IMR-90 (cell line): Measurements from ENCODE around the gene CIZ1. TPM values are rescaled to one million over a fixed set of nuclear protein-coding genes. Genes with fewer than 3 reads are reported as not detected.
A peak's percentile ranks its signal among the peaks of the same experiment; 100 is the strongest.

Source experiments
- ATAC-seq: fragments of 200-7000 bp; cut with Tn5 transposase; 2 replicates; pipeline ENCODE4 v1.9.1; 2020; ENCODE audit warnings: low read depth, mild to moderate bottlenecking, moderate library complexity
- BruUV-seq: library from RNA; stranded (reverse); fragments of 400-500 nt; replicated peaks from 2 replicates; lab custom pipeline; 2021; lab: Mats Ljungman, UMichigan
- CTCF ChIA-PET: fragments of 300-600 bp; formaldehyde crosslinking; extraction: SDS; loops from one replicate; lab custom pipeline; 2021; ENCODE audit warnings: antibody characterized with exemption; lab: Yijun Ruan, JAX
- POLR2A ChIA-PET: fragments of 300-600 bp; sonication (Branson Sonifier 250); formaldehyde crosslinking; loops from one replicate; lab custom pipeline; 2022; ENCODE audit warnings: antibody characterized with exemption; ENCODE audit not compliant: unreplicated experiment; lab: Charles Lee
- DNase-seq: peaks from one replicate; pipeline ENCODE4 v3.0.0; 2013
- H2AFZ ChIP-seq: replicated peaks from 2 replicates; pipeline ENCODE3; 2013; ENCODE audit warnings: low read length, mild to moderate bottlenecking; ENCODE audit not compliant: poor library complexity
- H2AK5ac ChIP-seq: 2 replicates; pipeline ENCODE4 v1.6.1; 2013; ENCODE audit warnings: low read depth, low read length, inconsistent platforms
- H2AK9ac ChIP-seq: replicated peaks from 2 replicates; pipeline ENCODE3; 2013; ENCODE audit warnings: mild to moderate bottlenecking, low read depth, low read length, moderate library complexity; ENCODE audit not compliant: poor library complexity
- H2BK120ac ChIP-seq: 2 replicates; pipeline ENCODE4 v1.6.1; 2013; ENCODE audit warnings: low read depth, low read length, inconsistent platforms
- H2BK15ac ChIP-seq: 3 replicates; pipeline ENCODE4 v1.6.1; 2013; ENCODE audit warnings: low read depth, low read length, inconsistent platforms
- H2BK20ac ChIP-seq: 2 replicates; pipeline ENCODE4 v1.6.1; 2013; ENCODE audit warnings: low read depth, mild to moderate bottlenecking, inconsistent platforms, low read length, moderate library complexity
- H2BK5ac ChIP-seq: 2 replicates; pipeline ENCODE4 v1.6.1; 2013; ENCODE audit warnings: mild to moderate bottlenecking, low read depth, low read length, inconsistent platforms; ENCODE audit not compliant: poor library complexity, severe bottlenecking
- H3K14ac ChIP-seq: replicated peaks from 2 replicates; pipeline ENCODE4 v1.6.1; 2013; ENCODE audit warnings: low read depth, low read length, inconsistent platforms
- H3K18ac ChIP-seq: 2 replicates; pipeline ENCODE4 v1.6.1; 2013; ENCODE audit warnings: low read depth, low read length, control low read depth
- H3K23ac ChIP-seq: 2 replicates; pipeline ENCODE4 v1.6.1; 2013; ENCODE audit warnings: low read depth, low read length, inconsistent platforms
- H3K27ac ChIP-seq: 2 replicates; pipeline ENCODE4 v1.5.1; 2013; ENCODE audit warnings: mild to moderate bottlenecking, control low read depth, low read length; ENCODE audit not compliant: insufficient read depth
- H3K27me3 ChIP-seq: 2 replicates; pipeline ENCODE4 v1.6.1; 2013; ENCODE audit warnings: low read length; ENCODE audit not compliant: control insufficient read depth, insufficient read depth
- H3K36me3 ChIP-seq: 2 replicates; pipeline ENCODE4 v1.6.1; 2013; ENCODE audit warnings: low read length, mixed read lengths; ENCODE audit not compliant: control insufficient read depth, insufficient read depth
- H3K4ac ChIP-seq: 2 replicates; pipeline ENCODE4 v1.6.1; 2013; ENCODE audit warnings: low read depth, low read length, inconsistent platforms
- H3K4me1 ChIP-seq: 2 replicates; pipeline ENCODE4 v1.6.1; 2013; ENCODE audit warnings: low read length, mixed read lengths; ENCODE audit not compliant: control insufficient read depth, insufficient read depth
- H3K4me2 ChIP-seq: 2 replicates; pipeline ENCODE4 v1.6.1; 2013; ENCODE audit warnings: low read depth, mild to moderate bottlenecking, control low read depth, low read length, moderate library complexity
- H3K4me3 ChIP-seq: 2 replicates; pipeline ENCODE4 v1.5.1; 2013; ENCODE audit warnings: low read depth, mild to moderate bottlenecking, control low read depth, low read length, moderate library complexity; ENCODE audit not compliant: insufficient read depth
- H3K56ac ChIP-seq: 2 replicates; pipeline ENCODE4 v1.6.1; 2013; ENCODE audit warnings: low read length, inconsistent platforms; ENCODE audit not compliant: insufficient read depth; ENCODE audit errors: extremely low read depth
- H3K79me1 ChIP-seq, 2 experiments: 2 replicates each; pipeline ENCODE4 v1.6.1; 2013; ENCODE audit warnings: low read length in 2 of 2, inconsistent platforms in 1 of 2, low read depth in 1 of 2
- H3K9ac ChIP-seq: 2 replicates; pipeline ENCODE4 v1.6.1; 2013; ENCODE audit warnings: low read depth, low read length, control low read depth
- H3K9me1 ChIP-seq: 2 replicates; pipeline ENCODE4 v1.6.1; 2013; ENCODE audit warnings: low read length, inconsistent platforms; ENCODE audit not compliant: insufficient read depth
- H3K9me3 ChIP-seq: 2 replicates; pipeline ENCODE4 v1.6.1; 2013; ENCODE audit warnings: low read length; ENCODE audit not compliant: control insufficient read depth, insufficient read depth
- H4K20me1 ChIP-seq: 2 replicates; pipeline ENCODE4 v1.6.1; 2013; ENCODE audit warnings: low read length, inconsistent platforms; ENCODE audit not compliant: insufficient read depth
- H4K5ac ChIP-seq: 2 replicates; pipeline ENCODE4 v1.6.1; 2013; ENCODE audit warnings: mild to moderate bottlenecking, low read depth, low read length, control low read depth
- H4K8ac ChIP-seq, 2 experiments: 2 replicates each; pipeline ENCODE4 v1.6.1; 2013; ENCODE audit warnings: low read depth in 2 of 2, low read length in 2 of 2, control low read depth in 1 of 2, inconsistent platforms in 1 of 2
- H4K91ac ChIP-seq: 2 replicates; pipeline ENCODE4 v1.6.1; 2013; ENCODE audit warnings: low read depth, low read length, inconsistent platforms; ENCODE audit not compliant: insufficient read depth
- CEBPB ChIP-seq: IDR thresholded peaks from 2 replicates; pipeline ENCODE4 v1.6.1; 2012; ENCODE audit warnings: low read depth, low read length, improper control_type of control experiment
- RCOR1 ChIP-seq: IDR thresholded peaks from 2 replicates; pipeline ENCODE4 v1.6.1; 2012; ENCODE audit warnings: mild to moderate bottlenecking, low read length, improper control_type of control experiment; ENCODE audit not compliant: insufficient replicate concordance
- WGBS, 2 experiments: methylation state at CpG; one replicate each; pipeline versions ENCODE4 v1.1.5 to v1.1.7; 2013; ENCODE audit warnings: missing lambda C conversion rate in 2 of 2; ENCODE audit not compliant: insufficient read length in 1 of 2; ENCODE audit errors: extremely low coverage in 2 of 2; 5-methylcytosine and 5-hydroxymethylcytosine counted together
- dilution Hi-C: fragments of 300-500 bp; cut with HindIII; formaldehyde crosslinking; loops from one replicate; pipeline ENCODE4 v1.14.3; 2018; ENCODE audit warnings: low sequenced_read_pairs; ENCODE audit not compliant: unreplicated experiment
- in situ Hi-C: fragments of 300-500 bp; cut with MboI; formaldehyde crosslinking; loops from 3 replicates; pipeline ENCODE4 v1.14.3; 2019; ENCODE audit warnings: low sequenced_read_pairs, inconsistent platforms, mixed read lengths
- intact Hi-C: fragments of 100-400 bp; cut with micrococcal nuclease; formaldehyde crosslinking; loops from 2 replicates; pipeline ENCODE4 v1.10.0; 2022
- polyA plus RNA-seq, 3 experiments: library from polyadenylated mRNA; depleted of rRNA; stranded (reverse); fragments of >200 nt; gene quantifications; 2 replicates each; pipeline ENCODE4 v1.2.3, GENCODE V29; 2012; ENCODE audit warnings: low replicate concordance in 1 of 3
- total RNA-seq: library from RNA; depleted of rRNA; stranded (reverse); fragments of >200 nt; gene quantifications from 2 replicates; pipeline ENCODE4 v1.2.3, GENCODE V29; 2012
- TF ChIP-seq, protein P1 (sequence below): fragments of 150-350 bp; IDR thresholded peaks from 2 replicates; pipeline ENCODE4 v1.6.1; 2016; ENCODE audit warnings: low read depth, mild to moderate bottlenecking, low read length, moderate library complexity, borderline replicate concordance

Gene CIZ1
- total and polyA plus RNA-seq, 2 of the 4 experiments (the other 2 are of a cell fraction), result 13.8 to 51.9 TPM

DNA sequence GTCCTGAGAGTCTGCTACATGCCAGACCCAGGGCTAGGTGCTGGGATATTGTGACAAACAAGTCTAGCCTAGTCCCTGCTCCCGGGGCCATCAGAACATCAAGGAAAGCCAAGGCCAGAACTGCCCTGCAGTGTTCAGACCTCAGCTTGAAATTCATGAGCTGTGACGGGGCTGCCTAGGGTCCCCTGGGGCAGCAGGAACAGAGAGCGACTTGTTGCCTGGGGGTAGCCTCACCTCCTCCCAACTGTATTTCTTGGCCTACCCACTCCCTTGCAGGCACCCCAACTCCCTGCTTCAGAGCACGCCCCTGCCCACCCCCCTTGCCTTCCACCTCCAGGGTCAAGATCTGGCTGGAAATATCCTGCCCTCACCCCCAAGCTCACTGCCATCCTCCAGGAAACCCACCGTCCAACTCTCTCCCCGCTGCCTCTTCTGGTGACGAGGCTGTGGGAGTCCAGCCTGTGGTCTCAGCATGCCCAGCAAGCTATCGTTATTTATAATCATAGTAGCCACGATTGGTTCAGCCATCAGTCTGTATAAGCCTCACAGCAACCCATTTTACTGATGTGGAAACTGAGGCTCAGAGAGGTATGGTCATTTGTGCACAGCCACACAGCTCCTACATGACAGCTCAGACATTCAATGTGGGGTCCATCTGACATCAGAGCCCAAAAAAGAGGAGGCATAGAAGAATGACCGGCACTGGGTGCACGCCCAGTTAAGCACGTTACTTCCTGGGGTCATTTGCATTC is 22.6 kb upstream of the CIZ1 start (continued):
- TF ChIP-seq RCOR1, result no peak

DNA sequence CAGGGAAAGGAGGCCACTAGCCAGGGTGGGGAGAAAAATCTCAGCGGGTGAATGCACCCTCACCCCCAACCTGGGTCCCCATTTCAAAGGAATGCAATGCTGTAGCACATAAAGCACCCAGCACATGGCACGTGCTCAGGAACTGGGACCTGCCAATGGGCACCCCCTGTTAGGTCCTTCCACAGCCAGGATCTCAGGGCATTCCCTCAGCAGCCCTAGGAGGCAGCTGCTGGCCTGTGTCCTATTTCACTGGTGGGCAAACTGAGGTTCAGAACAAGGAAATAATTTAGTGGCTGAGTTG is 20.6 kb upstream of the CIZ1 start:
- no peak for TF ChIP-seq CEBPB
- TF ChIP-seq, protein P1, sequence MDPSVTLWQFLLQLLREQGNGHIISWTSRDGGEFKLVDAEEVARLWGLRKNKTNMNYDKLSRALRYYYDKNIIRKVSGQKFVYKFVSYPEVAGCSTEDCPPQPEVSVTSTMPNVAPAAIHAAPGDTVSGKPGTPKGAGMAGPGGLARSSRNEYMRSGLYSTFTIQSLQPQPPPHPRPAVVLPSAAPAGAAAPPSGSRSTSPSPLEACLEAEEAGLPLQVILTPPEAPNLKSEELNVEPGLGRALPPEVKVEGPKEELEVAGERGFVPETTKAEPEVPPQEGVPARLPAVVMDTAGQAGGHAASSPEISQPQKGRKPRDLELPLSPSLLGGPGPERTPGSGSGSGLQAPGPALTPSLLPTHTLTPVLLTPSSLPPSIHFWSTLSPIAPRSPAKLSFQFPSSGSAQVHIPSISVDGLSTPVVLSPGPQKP, result no peak
- Histone ChIP-seq H3K79me1 (no peaks in the 10 kb centered on the region; a peak in 1 of 4 replicates), H3K27ac (no peak overlapping the region), H3K4me2 (no peak overlapping the region), H2BK120ac (no peak overlapping the region), H3K36me3 (no peaks in the 10 kb centered on the region), H3K4me1 (peaks cover 20% of the 10 kb centered on the region), H3K14ac (no peak overlapping the region), H2BK5ac (no peak overlapping the region), H4K8ac (no peak overlapping the region), H2AK9ac (peak overlapping the region; percentile 5), H2AFZ (no peak overlapping the region), H2AK5ac (no peak overlapping the region), H3K9ac (no peak overlapping the region), H2BK15ac (no peak overlapping the region), H3K4me3 (no peak overlapping the region), H3K9me1 (peaks cover 13% of the 10 kb centered on the region), H3K18ac (no peak overlapping the region), H3K56ac (no peak overlapping the region), H3K27me3 (no peaks in the 10 kb centered on the region), H4K5ac (no peak overlapping the region), H4K20me1 (0 out of 2 replicates have a peak, but pooled peaks cover 4% of the 10 kb centered on the region), H2BK20ac (no peak overlapping the region), H3K9me3 (no peaks in the 10 kb centered on the region), H3K23ac (no peak overlapping the region), H4K91ac (no peak overlapping the region), H3K4ac (no peak overlapping the region)
- DNase-seq (no peak), ATAC-seq (no peak)
- BruUV-seq, result no TSS peak
- intact Hi-C loops (no loop called here), dilution Hi-C loops (no loop called here), in situ Hi-C loops (no loop called here)
- CTCF ChIA-PET, result interaction anchor here (0.6 kb wide), 1 partner anchor 434 kb away, joined by 5 read pairs; no protein-coding TSS in a partner anchor
- POLR2A ChIA-PET, result no interaction called here
- WGBS, 2 experiments, result no CpG with 5 or more reads among the region's 2 CpGs
